Epithelial cell of esophagus (primary cell): ENCODE measurements around the gene FAM20B.
"Not testable (repeated sequence)": the region's sequence is repeated elsewhere in the genome, so short reads cannot be mapped to it uniquely, and the experiment has no call there.

Source experiments
- DNase-seq: peaks from one replicate; pipeline ENCODE4 v3.0.0; 2010; ENCODE audit warnings: low read depth
- H3K4me3 ChIP-seq: 2 replicates; pipeline ENCODE4 v1.5.1; 2011; ENCODE audit warnings: mild to moderate bottlenecking, low read length, control low read depth
- CTCF ChIP-seq: IDR thresholded peaks from 2 replicates; pipeline ENCODE4 v1.5.1; 2011; ENCODE audit warnings: low read depth, mild to moderate bottlenecking, low read length, control low read depth, inconsistent platforms; ENCODE audit not compliant: insufficient read depth; ENCODE audit errors: missing control alignments

FAM20B gene

GRCh38 chr1:179031284-179031683 is 5.6 kb downstream of the FAM20B start:
- H3K4me3 ChIP-seq: no peak overlapping the region
- no peak for TF ChIP-seq CTCF

DNA sequence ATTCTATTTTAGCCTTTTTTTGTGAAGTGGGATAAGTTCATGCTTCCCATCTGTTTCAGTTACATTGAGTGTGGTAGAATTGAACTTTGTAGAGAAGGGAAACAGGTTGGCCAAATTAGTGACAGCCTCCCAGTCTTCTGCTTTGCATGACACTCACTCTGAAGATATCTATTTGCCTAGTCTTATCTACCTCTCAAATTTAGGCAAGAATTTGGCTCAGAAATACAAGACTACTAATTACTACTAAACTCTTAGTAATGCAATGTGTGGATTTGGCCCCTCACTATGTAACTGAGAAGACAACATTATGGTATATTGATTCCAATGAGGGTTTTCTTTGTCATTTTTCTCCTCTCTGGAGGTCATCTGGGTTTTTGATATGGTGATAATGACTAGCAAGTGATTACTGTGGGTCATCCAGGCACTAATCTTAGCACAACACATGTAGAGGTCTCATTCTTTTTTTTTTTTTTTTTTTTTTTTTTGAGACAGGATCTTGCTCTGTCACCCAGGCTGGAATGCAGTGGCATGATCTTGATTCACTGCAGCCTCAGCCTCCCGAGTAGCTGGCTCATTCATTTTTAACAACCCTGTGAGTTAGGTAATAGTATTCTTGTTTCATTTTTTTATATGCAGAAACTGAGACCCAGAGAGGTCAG is 6.3 kb downstream of the FAM20B start:
- TF ChIP-seq CTCF: no peak
- peak; percentile 61 for DNase-seq
- H3K4me3 ChIP-seq: no peak overlapping the region

More at GRCh38 chr1:179031284-179031683, 5.6 kb downstream of the FAM20B start:
- DNase-seq: no peak

DNA sequence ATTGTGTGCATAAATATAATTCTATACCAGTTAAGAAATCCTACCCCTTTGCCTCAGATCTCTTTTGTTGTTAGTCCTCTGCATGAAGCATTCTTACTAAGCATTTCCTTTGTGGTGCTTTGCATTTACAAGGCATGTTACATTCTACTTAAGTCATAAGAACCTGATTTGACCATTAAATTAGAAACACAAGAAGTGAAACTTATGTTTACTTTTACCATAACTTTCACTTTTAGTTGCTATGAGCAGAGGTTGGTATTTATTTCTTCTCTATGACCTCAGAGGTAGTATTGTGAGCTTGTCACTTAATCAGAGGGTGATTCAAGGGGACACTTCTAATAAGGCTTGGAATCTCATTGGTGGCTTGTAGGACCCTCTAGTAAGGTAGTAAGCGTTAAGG is 9.0 kb downstream of the FAM20B start:
- no peak overlapping the region for H3K4me3 ChIP-seq
- no peak for DNase-seq
- TF ChIP-seq CTCF: no peak

DNA sequence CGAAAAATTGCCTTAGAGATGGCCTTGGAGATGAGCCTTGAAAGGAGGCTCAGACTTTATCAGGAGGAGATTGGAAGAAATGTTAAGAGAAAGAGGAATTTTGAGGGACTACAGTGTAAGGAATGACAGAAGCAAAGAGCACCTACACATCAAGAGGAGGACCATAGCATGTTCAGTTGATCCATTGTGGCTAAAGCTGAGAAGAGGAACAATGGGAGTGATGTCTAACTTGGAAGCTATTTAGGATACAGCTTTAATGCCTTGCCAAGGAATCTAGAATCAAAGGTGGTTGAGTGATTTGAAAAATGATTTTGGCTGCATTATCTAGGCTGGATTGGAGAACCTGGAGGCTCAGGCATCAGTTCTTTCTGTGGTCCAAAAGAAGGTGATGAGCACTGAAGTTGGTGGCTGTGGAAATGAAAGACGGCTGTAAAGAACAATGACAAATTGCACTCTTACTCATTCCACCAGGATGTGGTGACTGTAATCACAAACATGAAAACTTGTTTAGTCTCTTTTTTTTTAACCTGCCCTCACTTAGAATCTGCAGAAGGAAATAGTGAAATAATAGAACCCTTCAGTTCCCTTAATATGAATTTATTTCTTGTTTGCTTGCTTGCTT is 11.3 kb downstream of the FAM20B start:
- DNase-seq: peak; percentile 76
- no peak for TF ChIP-seq CTCF
- H3K4me3 ChIP-seq: no peak overlapping the region

GRCh38 chr1:179038528-179039281 is 13.0 kb downstream of the FAM20B start:
- DNase-seq: peak; percentile 88
- H3K4me3 ChIP-seq: no peak overlapping the region
- TF ChIP-seq CTCF: no peak

GRCh38 chr1:179039502-179040174 is 13.9 kb downstream of the FAM20B start:
- not testable (repeated sequence) for DNase-seq, H3K4me3 ChIP-seq

DNA sequence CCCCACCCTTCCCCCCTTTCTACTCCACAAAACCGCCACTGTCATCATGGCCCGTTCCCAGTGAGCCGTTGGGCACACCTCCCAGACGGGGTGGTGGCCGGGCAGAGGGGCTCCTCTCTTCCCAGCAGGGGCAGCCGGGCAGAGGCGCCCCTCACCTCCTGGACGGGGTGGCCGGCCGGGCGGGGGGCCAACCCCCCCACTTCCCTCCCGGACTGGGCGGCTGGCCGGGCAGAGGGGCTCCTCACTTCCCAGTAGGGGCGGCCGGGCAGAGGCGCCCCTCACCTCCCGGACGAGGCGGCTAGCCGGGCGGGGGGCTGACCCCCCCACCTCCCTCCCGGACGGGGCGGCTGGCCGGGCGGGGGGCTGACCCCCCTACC is 14.5 kb downstream of the FAM20B start:
- H3K4me3 ChIP-seq, DNase-seq: not testable (repeated sequence)
